Glutamatergic neuron (in vitro differentiated cells): ENCODE results near the gene POLR2A. TPM values are rescaled to one million over a fixed set of nuclear protein-coding genes. Genes with fewer than 3 reads are reported as not detected.

ENCODE experiments used
- DNase-seq: peaks from one replicate; pipeline ENCODE4 v3.0.0; 2022
- H3K27ac Mint-ChIP-seq: one replicate; pipeline ENCODE4 v1.8.0; 2020; ENCODE audit warnings: mild to moderate bottlenecking, mixed read lengths, inconsistent platforms; ENCODE audit not compliant: unreplicated experiment
- H3K27me3 Mint-ChIP-seq: one replicate; pipeline ENCODE4 v1.8.0; 2020; ENCODE audit warnings: mild to moderate bottlenecking, moderate library complexity, mixed read lengths, inconsistent platforms; ENCODE audit not compliant: unreplicated experiment
- H3K36me3 Mint-ChIP-seq: one replicate; pipeline ENCODE4 v1.8.0; 2020; ENCODE audit warnings: mild to moderate bottlenecking, mixed read lengths, inconsistent platforms; ENCODE audit not compliant: unreplicated experiment
- H3K4me1 Mint-ChIP-seq: one replicate; pipeline ENCODE4 v1.8.0; 2020; ENCODE audit warnings: mild to moderate bottlenecking, low read depth, mixed read lengths, inconsistent platforms; ENCODE audit not compliant: unreplicated experiment
- H3K4me3 Mint-ChIP-seq: one replicate; pipeline ENCODE4 v1.8.0; 2020; ENCODE audit warnings: mild to moderate bottlenecking, mixed read lengths, inconsistent platforms; ENCODE audit not compliant: unreplicated experiment
- H3K9me3 Mint-ChIP-seq: one replicate; pipeline ENCODE4 v1.8.0; 2020; ENCODE audit warnings: mild to moderate bottlenecking, moderate library complexity, mixed read lengths, inconsistent platforms; ENCODE audit not compliant: unreplicated experiment
- total RNA-seq: library from RNA; stranded (reverse); fragmentation: NEBNext Ultra II Directional; extraction: Animal tissue kit (Norgen Biotek cat#: 25700); gene quantifications from one replicate; pipeline ENCODE4 v1.2.1, GENCODE V29; 2021; ENCODE audit not compliant: unreplicated experiment
- TF ChIP-seq, protein P1 (sequence below): fragments of 200-600 bp; sonication (generic); IDR thresholded peaks from one replicate; pipeline ENCODE4 v1.5.0; 2021; ENCODE audit not compliant: partially characterized antibody, unreplicated experiment

POLR2A gene
- total RNA-seq, 1 donor from 2014 or later: 200 TPM

DNA sequence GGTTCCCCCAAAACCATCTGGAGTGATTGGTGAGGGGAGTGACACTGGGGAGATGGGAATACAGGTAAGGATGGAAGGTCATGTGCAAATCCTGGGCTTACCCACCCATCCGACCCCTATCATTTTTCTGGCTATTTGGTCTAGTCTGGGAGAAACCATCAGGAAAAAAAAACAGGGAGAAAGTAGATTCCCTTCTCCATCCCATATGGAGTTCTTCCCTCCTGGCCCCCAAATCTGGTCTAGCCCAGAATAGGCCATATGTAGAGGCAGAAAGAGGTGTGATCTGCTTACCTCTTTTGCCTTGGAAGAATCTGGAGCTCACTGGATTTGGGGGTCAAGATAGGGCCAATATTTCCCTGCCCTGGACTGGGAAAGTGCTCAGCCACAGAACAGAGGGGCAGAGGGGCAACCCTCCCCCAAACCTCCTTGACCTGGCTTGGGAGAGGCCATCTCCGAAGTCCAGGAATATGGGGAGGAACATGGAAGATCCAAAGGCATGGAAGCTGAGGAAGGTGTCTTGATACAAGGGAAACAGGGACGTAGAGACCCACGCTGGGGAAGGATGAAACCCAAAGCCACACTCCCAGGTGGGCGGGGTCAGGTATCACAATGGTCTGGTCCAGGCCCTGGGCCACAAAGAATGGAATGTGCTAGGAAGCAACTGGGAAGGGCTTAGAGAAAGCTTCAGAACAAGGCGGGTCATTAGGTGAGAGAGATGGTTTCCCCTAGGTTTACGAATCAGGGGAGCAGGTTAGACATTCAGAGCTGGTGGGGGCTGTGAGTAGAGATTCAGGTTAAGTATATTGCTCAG is 23.1 kb upstream of the POLR2A start:
- peaks cover 4% of the 10 kb centered on the region for H3K36me3 Mint-ChIP-seq
- TF ChIP-seq, protein P1, sequence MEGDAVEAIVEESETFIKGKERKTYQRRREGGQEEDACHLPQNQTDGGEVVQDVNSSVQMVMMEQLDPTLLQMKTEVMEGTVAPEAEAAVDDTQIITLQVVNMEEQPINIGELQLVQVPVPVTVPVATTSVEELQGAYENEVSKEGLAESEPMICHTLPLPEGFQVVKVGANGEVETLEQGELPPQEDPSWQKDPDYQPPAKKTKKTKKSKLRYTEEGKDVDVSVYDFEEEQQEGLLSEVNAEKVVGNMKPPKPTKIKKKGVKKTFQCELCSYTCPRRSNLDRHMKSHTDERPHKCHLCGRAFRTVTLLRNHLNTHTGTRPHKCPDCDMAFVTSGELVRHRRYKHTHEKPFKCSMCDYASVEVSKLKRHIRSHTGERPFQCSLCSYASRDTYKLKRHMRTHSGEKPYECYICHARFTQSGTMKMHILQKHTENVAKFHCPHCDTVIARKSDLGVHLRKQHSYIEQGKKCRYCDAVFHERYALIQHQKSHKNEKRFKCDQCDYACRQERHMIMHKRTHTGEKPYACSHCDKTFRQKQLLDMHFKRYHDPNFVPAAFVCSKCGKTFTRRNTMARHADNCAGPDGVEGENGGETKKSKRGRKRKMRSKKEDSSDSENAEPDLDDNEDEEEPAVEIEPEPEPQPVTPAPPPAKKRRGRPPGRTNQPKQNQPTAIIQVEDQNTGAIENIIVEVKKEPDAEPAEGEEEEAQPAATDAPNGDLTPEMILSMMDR: no peak
- H3K27ac Mint-ChIP-seq: no peak overlapping the region
- DNase-seq: no peak
- H3K27me3 Mint-ChIP-seq: peaks cover 2% of the 10 kb centered on the region
- H3K4me3 Mint-ChIP-seq: peak overlapping the region; percentile 22
- peaks cover 11% of the 10 kb centered on the region for H3K9me3 Mint-ChIP-seq
- peaks cover 6% of the 10 kb centered on the region for H3K4me1 Mint-ChIP-seq

DNA sequence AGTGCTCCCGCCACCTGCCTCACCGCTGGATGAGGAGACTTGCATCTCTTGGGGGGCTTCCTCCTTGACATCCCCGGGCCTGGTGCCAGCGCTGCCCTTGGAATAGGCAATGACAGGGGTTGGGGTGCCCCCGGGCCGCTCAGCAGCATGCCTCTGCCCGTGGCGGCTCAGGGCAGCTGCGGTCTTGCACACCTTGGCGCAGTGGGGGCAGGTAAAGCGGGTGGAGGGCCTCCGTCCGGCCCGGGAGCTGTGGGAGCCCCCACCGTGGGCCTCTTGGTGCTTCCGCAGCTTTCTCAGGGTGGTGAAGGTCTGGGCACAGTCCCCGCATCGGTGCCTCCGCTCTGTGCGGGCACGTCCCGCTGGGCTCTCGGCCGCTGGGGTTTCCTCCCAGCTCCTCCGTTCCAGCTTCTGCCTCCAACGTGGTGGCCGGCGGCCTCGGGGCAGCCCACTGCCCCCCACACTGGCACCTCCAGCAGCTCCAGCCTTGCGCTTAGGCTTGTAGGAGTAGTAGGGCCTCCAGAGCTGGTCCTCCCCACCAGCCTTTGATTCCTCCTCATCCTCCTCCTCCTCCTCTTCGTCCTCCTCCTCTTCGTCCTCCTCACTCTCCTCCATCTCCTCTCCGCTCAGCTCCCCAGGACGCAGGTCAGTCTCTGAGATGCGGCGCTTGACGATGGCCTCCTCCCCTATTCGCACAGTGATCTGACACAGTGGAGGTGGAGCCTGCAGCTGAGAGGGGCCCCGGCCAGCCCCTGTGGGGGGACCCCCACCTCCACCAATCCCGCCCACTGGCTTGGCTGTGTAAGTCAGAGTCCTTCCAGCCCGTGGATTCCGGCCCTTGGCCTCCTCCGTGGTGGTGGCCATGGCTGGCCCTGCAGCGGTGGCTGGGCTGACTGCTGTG is 21.4 kb upstream of the POLR2A start:
- DNase-seq: no peak
- H3K4me3 Mint-ChIP-seq: no peak overlapping the region
- H3K27ac Mint-ChIP-seq: no peak overlapping the region
- H3K4me1 Mint-ChIP-seq: peaks cover 5% of the 10 kb centered on the region
- peaks cover 8% of the 10 kb centered on the region for H3K9me3 Mint-ChIP-seq
- TF ChIP-seq, protein P1: no peak
- H3K27me3 Mint-ChIP-seq: peaks cover 7% of the 10 kb centered on the region
- peaks cover 4% of the 10 kb centered on the region for H3K36me3 Mint-ChIP-seq

DNA sequence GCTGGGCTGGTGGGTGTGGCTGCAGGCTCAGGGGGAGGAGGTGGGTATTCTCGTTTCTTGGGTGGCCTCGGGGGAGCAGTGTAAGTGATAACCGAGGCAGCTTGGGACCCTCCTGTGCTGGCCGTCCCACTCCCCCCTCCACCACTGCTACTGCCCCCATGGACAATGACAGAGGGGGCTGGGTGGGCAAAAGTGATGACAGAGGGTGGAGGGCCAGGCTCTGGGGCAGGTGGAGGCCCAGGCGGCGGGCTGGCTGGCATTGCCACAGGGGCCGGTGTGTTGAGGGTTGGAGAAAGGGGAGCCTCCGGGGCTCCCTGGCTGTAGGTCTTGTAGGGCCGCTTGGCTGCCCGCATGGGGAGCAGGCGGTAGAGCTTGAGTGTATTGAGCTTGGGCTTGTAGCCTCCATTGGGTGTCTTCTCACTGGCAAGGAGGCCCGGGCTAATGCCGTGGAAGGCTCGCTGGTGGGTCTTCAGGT is 20.8 kb upstream of the POLR2A start:
- peaks cover 5% of the 10 kb centered on the region for H3K4me1 Mint-ChIP-seq
- peaks cover 7% of the 10 kb centered on the region for H3K27me3 Mint-ChIP-seq
- TF ChIP-seq, protein P1: no peak

DNA sequence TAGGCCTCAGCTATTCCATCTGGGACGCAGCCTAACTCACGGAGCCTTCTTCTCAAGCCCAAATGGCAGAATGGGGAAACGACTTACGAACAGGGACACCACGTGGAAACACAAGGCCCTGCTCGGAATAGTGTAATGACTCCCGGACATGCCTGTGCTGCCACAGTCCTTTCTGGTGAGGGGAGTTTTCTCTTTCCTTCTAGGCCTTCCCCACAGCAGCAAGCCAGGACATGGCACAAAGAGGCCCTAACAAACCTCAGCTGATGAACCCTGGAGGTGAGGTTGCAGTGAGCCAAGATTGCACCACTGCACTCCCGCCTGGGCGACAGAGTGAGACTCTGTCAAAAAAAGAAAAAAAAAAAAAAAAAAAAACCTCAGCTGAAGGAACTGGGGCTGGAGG is 20.1 kb upstream of the POLR2A start:
- no peak for DNase-seq
- Mint-ChIP-seq H3K9me3 (peaks cover 8% of the 10 kb centered on the region), H3K36me3 (peaks cover 4% of the 10 kb centered on the region), H3K4me3 (no peak overlapping the region), H3K27ac (no peak overlapping the region), H3K4me1 (peaks cover 5% of the 10 kb centered on the region), H3K27me3 (peaks cover 7% of the 10 kb centered on the region)
- TF ChIP-seq, protein P1: no peak

More for the DNA sequence above, 20.8 kb upstream of the POLR2A start:
- Mint-ChIP-seq H3K4me3 (no peak overlapping the region), H3K27ac (no peak overlapping the region), H3K9me3 (peaks cover 8% of the 10 kb centered on the region), H3K36me3 (peaks cover 4% of the 10 kb centered on the region)
- DNase-seq: no peak
